Measurements from ENCODE around the gene THRB.
A peak's percentile ranks its signal among the peaks of the same experiment; 100 is the strongest.

The THRB gene

GRCh38 chr3:24494618-24495325 lies at the start of gene THRB:
TSS of gene THRB (minus strand) at chr3:24494850.
- Mint-ChIP-seq H3K27me3 (peaks cover 0 to 9% of the 10 kb centered on the region in 2 donors), H3K9me3 (no peaks in the 10 kb centered on the region), H3K27ac (peak within 1 kb of the TSS; percentile 98), H3K36me3 (no peaks in the 10 kb centered on the region), H3K4me1 (peaks cover 23 to 63% of the 10 kb centered on the region in 2 donors), H3K4me3 (peak within 1 kb of the TSS; percentile 90 to 91)
- DNase-seq (peak; percentile 67), ATAC-seq (replicated peaks) (peak; percentile 62 to 68)

DNA sequence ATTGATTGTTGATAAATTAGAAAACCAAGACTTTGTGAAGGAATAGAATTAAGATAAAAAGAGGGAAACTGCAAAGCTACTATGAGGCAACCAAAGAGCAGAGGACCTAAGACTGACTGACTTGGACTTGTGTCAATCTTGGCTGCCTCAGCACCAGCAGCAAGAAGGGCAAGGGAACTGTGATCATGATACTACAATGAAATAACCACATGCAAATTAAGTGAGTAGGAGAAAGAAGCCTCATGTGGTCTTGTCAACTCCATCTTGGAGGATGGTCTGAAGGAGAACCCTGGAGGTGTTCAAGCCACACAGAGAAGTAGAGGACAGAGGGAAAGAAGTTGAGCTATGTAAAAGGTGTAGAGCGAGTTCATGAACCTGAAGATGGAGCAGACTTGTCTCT lies 47.3 kb upstream of the THRB start:
- DNase-seq (no peak), ATAC-seq (replicated peaks) (peak; percentile 42 to 60)
- Mint-ChIP-seq H3K36me3 (no peaks in the 10 kb centered on the region), H3K27me3 (peaks cover 7 to 12% of the 10 kb centered on the region in 2 donors), H3K9me3 (no peaks in the 10 kb centered on the region), H3K27ac (no peak overlapping the region), H3K4me1 (peaks cover 7 to 10% of the 10 kb centered on the region in 2 donors), H3K4me3 (no peak overlapping the region)

- Mint-ChIP-seq H3K27me3 (peaks cover 7 to 12% of the 10 kb centered on the region in 2 donors), H3K4me1 (peaks cover 7% of the 10 kb centered on the region in 2 donors), H3K27ac (no peak overlapping the region), H3K9me3 (no peaks in the 10 kb centered on the region), H3K36me3 (no peaks in the 10 kb centered on the region), H3K4me3 (no peak overlapping the region)
- ATAC-seq (replicated peaks) (no peak), DNase-seq (no peak)
These were observed 46.2 kb upstream of the THRB start for GRCh38 chr3:24540821-24541220.

- no peaks in the 10 kb centered on the region for H3K9me3 Mint-ChIP-seq
- ATAC-seq (replicated peaks) (no peak), DNase-seq (no peak)
- H3K36me3 Mint-ChIP-seq = no peaks in the 10 kb centered on the region
- H3K27ac Mint-ChIP-seq = no peak overlapping the region
- no peak overlapping the region for H3K4me3 Mint-ChIP-seq
- peaks cover 7 to 12% of the 10 kb centered on the region in 2 donors for H3K27me3 Mint-ChIP-seq
- H3K4me1 Mint-ChIP-seq = peaks cover 7% of the 10 kb centered on the region in 2 donors
These were observed 45.0 kb upstream of the THRB start for GRCh38 chr3:24539699-24540098.

DNA sequence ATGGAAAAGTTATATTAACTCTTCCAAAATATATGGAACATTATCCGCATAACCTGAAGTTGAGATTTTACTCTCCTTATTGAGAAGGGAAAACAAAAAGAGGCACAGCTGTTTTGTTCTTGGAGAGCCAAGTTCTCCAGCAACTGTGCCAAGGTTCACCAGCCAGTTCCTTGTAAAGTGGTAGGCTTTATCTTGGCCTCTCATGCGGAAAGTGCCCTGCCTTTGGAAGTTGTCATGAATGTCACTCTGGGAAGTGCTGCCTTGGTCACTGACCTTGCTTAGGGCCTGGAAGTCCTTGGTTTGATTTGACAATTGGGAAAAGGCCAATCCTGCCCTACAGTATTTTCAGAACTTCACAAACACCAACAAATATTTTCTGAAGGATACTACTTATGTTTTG lies 44.2 kb upstream of the THRB start:
- ATAC-seq (replicated peaks) = no peak
- Mint-ChIP-seq H3K9me3 (no peaks in the 10 kb centered on the region), H3K4me3 (no peak overlapping the region), H3K27ac (no peak overlapping the region), H3K36me3 (no peaks in the 10 kb centered on the region), H3K27me3 (peaks cover 9 to 14% of the 10 kb centered on the region in 2 donors), H3K4me1 (peaks cover 7% of the 10 kb centered on the region in 2 donors)
- DNase-seq = no peak

DNA sequence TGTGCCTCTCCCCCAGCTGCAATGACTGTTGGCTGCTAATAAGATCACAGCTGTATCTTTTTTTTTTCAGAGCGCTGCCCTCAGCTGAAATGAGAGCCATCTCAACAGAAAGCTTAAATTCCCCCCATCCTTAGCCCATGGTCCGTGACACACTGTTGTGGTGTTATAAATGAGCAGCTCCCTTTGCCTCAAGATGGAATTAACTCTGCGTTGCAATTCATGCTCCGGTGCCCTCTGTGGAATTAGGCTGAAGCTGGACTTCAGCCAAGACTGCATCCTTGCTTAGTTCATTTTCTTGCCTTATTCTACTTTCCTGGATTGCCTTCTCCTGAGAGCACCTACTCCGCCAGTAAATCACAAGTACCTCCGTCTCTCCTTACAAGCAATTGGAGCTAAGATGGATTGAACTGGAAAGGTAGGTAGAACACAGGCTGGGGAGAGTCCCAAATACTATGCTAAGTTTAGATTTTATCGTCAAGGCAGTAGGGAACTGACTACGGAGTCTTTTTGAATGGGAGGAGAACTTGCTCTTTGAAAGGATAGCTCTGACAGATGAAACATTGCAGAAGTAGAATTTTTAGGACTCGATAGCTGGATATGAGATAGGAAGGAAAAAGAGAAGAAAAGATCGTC lies 39.0 kb upstream of the THRB start:
- ATAC-seq (replicated peaks) = no peak

DNA sequence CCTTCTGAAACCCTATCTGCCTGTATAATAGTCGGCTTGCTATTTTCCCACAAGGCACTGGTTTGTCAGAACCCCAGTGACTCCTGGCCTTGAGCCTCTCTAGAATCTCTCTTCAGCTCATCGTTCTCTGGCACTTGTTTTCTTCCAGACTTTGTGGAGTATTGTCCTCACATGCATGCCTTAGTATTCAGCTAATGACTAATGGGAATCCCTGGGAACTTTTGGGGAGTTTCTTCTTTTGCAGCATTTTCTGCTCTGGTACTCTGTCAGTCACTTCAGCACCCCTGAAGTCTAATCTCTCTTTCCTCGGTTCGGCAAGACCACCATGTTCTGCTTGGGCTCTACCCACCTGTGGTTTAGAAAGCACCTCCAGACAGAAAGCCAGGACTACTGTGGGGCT lies 35.8 kb upstream of the THRB start:
- Mint-ChIP-seq H3K4me1 (peaks cover 0 to 2% of the 10 kb centered on the region in 2 donors), H3K36me3 (no peaks in the 10 kb centered on the region), H3K4me3 (no peak overlapping the region), H3K27ac (no peak overlapping the region), H3K27me3 (peaks cover 10 to 12% of the 10 kb centered on the region in 2 donors), H3K9me3 (no peaks in the 10 kb centered on the region)
- ATAC-seq (replicated peaks) = no peak
- no peak for DNase-seq

More for the DNA sequence above, 39.0 kb upstream of the THRB start:
- peaks cover 0 to 4% of the 10 kb centered on the region in 2 donors for H3K4me1 Mint-ChIP-seq
- H3K4me3 Mint-ChIP-seq = no peak overlapping the region
- H3K36me3 Mint-ChIP-seq = no peaks in the 10 kb centered on the region
- no peak for DNase-seq
- peaks cover 17 to 20% of the 10 kb centered on the region in 2 donors for H3K27me3 Mint-ChIP-seq
- no peak overlapping the region for H3K27ac Mint-ChIP-seq
- H3K9me3 Mint-ChIP-seq = no peaks in the 10 kb centered on the region

- Mint-ChIP-seq H3K36me3 (no peaks in the 10 kb centered on the region), H3K27me3 (peaks cover 10 to 12% of the 10 kb centered on the region in 2 donors), H3K9me3 (no peaks in the 10 kb centered on the region), H3K27ac (no peak overlapping the region), H3K4me3 (no peak overlapping the region), H3K4me1 (peaks cover 0 to 4% of the 10 kb centered on the region in 2 donors)
- DNase-seq = no peak
- ATAC-seq (replicated peaks) = no peak
These were observed 34.6 kb upstream of the THRB start for GRCh38 chr3:24529210-24529609.

- H3K9me3 Mint-ChIP-seq = no peaks in the 10 kb centered on the region
- H3K4me1 Mint-ChIP-seq = peaks cover 9 to 10% of the 10 kb centered on the region in 2 donors
- DNase-seq (no peak), ATAC-seq (replicated peaks) (no peak)
- H3K27me3 Mint-ChIP-seq = peaks cover 0 to 9% of the 10 kb centered on the region in 2 donors
- H3K4me3 Mint-ChIP-seq = no peak overlapping the region
- H3K27ac Mint-ChIP-seq = no peak overlapping the region
- no peaks in the 10 kb centered on the region for H3K36me3 Mint-ChIP-seq
These were observed 32.1 kb upstream of the THRB start for GRCh38 chr3:24526640-24527212.

DNA sequence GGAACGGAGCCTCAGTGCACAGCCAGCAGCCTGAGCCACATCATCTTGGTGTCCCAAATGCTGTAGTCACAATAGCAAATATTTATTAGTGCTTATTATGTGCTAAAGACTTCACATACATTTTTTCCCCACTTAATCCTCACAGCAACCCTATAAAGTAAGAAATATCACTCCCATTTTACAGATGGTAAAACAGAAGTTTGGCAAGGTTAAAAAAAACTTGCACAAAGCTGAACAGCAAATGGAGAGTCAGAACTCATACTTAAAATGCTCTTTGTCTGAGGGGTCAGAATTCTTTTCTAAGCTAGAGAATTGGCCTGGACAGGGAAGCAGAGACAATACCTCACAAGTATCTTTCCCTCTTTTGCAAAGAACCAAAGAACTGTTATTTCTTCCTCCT lies 30.9 kb upstream of the THRB start:
- Mint-ChIP-seq H3K36me3 (no peaks in the 10 kb centered on the region), H3K27ac (no peak overlapping the region), H3K27me3 (peaks cover 4 to 10% of the 10 kb centered on the region in 2 donors), H3K4me1 (peaks cover 13 to 15% of the 10 kb centered on the region in 2 donors), H3K9me3 (no peaks in the 10 kb centered on the region), H3K4me3 (no peak overlapping the region)
- DNase-seq (no peak), ATAC-seq (replicated peaks) (no peak)

- ATAC-seq (replicated peaks) (no peak), DNase-seq (no peak)
- peaks cover 13 to 20% of the 10 kb centered on the region in 2 donors for H3K4me1 Mint-ChIP-seq
- H3K27me3 Mint-ChIP-seq = peaks cover 9 to 13% of the 10 kb centered on the region in 2 donors
- H3K27ac Mint-ChIP-seq = no peak overlapping the region
- no peak overlapping the region for H3K4me3 Mint-ChIP-seq
- no peaks in the 10 kb centered on the region for H3K36me3 Mint-ChIP-seq
- H3K9me3 Mint-ChIP-seq = no peaks in the 10 kb centered on the region
These were observed 30.4 kb upstream of the THRB start for GRCh38 chr3:24525022-24525421.

GRCh38 chr3:24523988-24524727 lies 29.5 kb upstream of the THRB start:
- H3K27ac Mint-ChIP-seq = no peak overlapping the region
- DNase-seq = no peak

GRCh38 chr3:24523215-24523614 lies 28.6 kb upstream of the THRB start:
- DNase-seq = no peak
- H3K27me3 Mint-ChIP-seq = peaks cover 9 to 21% of the 10 kb centered on the region in 2 donors
- no peaks in the 10 kb centered on the region for H3K36me3 Mint-ChIP-seq
- H3K4me1 Mint-ChIP-seq = peaks cover 20 to 31% of the 10 kb centered on the region in 2 donors
- H3K9me3 Mint-ChIP-seq = no peaks in the 10 kb centered on the region
- no peak for ATAC-seq (replicated peaks)
- H3K4me3 Mint-ChIP-seq = no peak overlapping the region
- no peak overlapping the region for H3K27ac Mint-ChIP-seq

More at GRCh38 chr3:24523988-24524727, 29.5 kb upstream of the THRB start:
- ATAC-seq (replicated peaks) = no peak
- no peak overlapping the region for H3K4me3 Mint-ChIP-seq
- no peaks in the 10 kb centered on the region for H3K9me3 Mint-ChIP-seq
- H3K36me3 Mint-ChIP-seq = no peaks in the 10 kb centered on the region
- H3K27me3 Mint-ChIP-seq = peaks cover 9 to 17% of the 10 kb centered on the region in 2 donors
- H3K4me1 Mint-ChIP-seq = peaks cover 18 to 29% of the 10 kb centered on the region in 2 donors

DNA sequence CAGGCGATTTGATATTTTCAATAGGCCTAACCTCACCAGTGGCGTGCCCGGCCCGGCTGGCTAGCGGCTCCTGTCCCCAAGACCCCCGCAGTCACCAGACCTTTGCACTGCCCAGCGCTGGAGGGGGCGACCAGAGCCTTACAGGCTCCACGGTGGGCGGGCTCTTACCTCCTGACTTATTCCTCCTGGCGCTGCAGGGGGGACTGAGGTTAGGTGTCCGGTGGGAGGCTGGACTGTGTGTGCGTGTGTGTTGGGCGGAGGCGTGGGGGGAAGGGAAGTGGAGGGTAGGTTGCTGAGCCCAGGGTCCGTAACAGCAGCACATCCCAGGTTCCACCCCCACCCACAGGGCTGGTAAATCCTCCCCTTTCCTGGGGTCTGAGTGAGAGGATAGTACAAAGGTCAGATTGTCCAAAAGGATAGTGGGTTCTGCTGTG lies 27.5 kb upstream of the THRB start:
- peak overlapping the region; percentile 74 to 84 for H3K4me3 Mint-ChIP-seq
- peaks cover 20 to 31% of the 10 kb centered on the region in 2 donors for H3K4me1 Mint-ChIP-seq
- ATAC-seq (replicated peaks) = peak; percentile 6 to 19
- no peak overlapping the region for H3K27ac Mint-ChIP-seq
- DNase-seq = no peak
- no peaks in the 10 kb centered on the region for H3K36me3 Mint-ChIP-seq
- no peaks in the 10 kb centered on the region for H3K9me3 Mint-ChIP-seq
- peaks cover 9 to 21% of the 10 kb centered on the region in 2 donors for H3K27me3 Mint-ChIP-seq

All from stimulated activated naive B cell treated with anti-CD40 and anti-IgM and Interleukin-4, amounts not matched to agents 10 μg/mL and 1 μg/mL and 100 μg/mL, for 72 hours (primary cell).